HG02973 (cell line): Measurements from ENCODE around the gene FLOT1.

Experiments used
- ATAC-seq: cut with Tn5 transposase; IDR thresholded peaks from one replicate; pipeline ENCODE4 v1.9.1; 2021; ENCODE audit warnings: moderate library complexity; ENCODE audit not compliant: unreplicated experiment

Gene FLOT1

GRCh38 chr6:30705620-30706019 lies 36.9 kb downstream of the FLOT1 start:
- no peak for ATAC-seq

DNA sequence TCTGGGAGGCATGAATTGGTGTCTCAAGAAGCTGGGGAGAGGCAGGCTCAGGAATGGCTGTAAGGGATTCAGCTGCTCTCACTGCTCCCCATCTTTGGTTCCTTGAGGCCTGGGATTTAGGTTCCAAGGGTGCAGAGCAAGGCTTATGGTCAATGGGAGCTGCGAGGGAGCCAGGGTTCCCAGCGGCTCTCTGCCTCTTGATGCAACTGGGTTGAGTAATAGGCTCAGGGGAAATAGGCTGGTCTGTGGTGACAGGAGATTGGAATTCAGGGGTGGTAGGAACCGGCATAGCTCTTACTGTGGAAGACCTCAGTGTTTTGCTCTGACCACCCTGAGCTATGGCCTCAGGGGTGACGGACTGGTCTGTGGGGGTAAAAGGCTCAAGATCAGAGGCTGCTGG lies 38.7 kb downstream of the FLOT1 start:
- ATAC-seq: no peak

DNA sequence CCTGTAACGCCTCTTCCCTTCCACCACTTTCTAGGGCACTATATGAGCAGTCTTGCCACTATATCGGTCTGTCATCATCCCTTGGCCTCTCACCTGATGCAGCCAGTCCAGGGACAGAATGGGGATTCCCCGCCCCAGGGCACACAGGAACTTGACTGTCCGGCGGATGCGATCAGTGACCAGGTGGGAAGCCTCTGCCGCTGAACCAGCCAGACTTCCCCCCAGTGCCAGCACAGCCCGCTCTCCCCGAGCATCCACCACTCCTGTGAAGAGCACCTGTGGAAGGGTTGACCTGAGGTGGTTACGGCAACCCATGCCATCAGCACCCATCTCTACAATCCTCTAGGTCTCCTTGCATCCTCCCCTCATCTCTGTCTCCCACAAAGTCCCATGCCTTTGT lies 39.5 kb downstream of the FLOT1 start:
- ATAC-seq: no peak

GRCh38 chr6:30700340-30700739 lies 42.1 kb downstream of the FLOT1 start:
- ATAC-seq: no peak

DNA sequence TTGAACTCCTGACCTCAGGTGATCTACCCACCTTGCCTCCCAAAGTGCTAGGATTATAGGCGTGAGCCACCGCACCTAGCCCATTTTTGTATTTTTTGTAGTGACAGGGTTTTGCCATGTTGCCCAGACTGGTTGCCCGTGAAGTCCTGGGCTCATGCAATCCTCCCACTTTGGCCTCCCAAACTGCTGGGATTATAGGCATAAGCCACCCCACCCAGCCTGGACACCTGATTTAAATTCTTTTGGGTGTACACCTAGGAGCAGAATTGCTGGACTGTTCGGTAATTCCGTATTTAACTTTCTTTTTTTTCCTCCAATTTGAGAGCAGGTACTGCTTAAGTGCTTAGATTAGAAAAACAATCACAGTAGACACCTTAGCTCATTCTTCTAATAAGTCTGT lies 46.1 kb downstream of the FLOT1 start:
- ATAC-seq: no peak

DNA sequence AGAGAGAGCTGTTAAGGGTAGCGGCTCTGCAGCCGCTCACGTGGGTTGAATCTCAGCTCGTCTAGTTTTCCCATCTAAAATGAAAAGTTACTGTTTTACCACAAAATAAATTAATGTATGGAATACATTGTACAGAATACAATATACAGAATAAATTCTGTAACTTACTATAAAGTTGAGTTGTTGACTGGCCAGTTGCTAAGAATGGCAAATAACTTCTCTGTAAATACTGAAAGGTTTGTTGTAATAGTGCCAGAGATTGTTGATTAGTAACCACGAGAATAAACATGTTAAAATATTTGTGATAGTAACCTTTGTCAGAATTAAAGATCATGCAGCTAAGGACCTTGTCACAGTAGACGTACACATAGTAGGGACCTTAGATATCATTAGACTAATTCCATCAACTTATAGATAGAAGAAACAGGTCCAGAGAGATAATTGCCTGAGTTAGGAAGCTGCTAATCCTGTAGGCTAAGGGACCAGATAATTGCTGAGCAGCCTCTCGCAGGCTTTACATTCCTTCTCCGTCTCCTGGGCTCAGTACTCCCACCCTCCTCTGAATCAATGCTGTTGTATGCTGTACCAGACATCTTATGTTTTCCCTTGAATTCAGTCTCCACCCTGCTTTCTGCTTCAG lies 51.2 kb downstream of the FLOT1 start:
- ATAC-seq: no peak

GRCh38 chr6:30690403-30691207 lies 51.9 kb downstream of the FLOT1 start, which contains the start of gene NRM:
NRM (minus strand) TSS chr6:30690984; CDS start chr6:30690974, 10 bp downstream.
- ATAC-seq: no peak

DNA sequence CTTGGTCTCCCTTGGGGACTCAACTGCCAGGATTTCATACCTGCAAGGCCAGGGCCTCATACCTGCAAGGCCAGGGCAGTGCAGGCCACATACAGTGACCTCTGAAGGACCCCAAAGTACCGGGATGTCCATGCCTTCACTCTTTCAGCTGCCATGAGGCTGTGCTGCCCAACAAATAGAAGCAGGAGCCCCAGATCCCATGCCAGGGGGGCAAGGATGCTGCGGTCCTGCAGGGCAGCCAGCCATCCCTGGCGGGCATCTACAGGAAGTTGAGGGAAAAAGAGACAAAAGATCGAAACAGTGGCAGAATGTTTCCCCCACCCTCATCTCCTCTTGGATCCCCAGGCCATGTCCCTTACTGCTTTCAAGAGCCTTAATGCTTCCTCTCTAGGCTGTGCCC lies 52.5 kb downstream of the FLOT1 start:
- ATAC-seq: no peak

DNA sequence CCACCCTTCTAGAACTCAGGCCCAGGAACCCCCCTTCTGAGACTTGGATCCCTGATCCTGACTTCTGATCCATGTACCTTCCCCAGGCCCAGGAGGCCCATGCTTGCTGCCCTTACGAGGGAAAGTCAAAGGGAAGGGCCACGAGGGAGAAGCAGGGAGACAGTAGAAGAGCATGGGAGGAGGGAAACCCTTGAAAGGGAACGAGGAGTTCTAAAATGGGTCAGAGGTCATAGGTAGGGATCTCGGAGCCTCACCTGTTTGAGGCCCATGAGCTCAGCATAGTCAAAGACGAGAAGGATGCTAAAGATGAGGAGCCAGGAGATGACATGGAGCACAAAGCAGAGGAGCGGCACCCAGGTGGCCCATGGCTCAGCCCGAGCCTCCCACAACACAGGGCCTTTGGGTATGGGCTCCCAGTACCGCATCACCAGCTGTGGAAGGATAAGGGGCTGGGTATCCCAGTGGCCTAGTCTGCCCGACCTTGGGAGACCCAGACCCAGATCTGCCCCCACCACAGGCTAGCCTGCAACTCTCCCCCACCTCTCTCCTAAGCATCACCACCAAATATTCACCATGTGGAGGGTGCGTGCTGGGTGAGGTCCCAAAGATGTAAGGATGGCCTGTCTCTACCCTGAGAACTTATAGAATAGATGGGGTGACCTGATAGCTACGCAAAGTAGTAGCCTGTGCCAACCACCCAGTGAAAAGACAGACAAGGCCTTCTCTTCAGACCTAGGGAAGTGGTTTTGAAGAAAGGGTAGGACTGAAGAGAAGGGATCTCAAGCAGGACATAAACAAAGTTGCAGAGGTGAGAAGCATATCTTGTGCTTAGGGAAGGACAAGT lies 53.2 kb downstream of the FLOT1 start:
- ATAC-seq: no peak

GRCh38 chr6:30688569-30688968 lies 53.9 kb downstream of the FLOT1 start:
- no peak for ATAC-seq

DNA sequence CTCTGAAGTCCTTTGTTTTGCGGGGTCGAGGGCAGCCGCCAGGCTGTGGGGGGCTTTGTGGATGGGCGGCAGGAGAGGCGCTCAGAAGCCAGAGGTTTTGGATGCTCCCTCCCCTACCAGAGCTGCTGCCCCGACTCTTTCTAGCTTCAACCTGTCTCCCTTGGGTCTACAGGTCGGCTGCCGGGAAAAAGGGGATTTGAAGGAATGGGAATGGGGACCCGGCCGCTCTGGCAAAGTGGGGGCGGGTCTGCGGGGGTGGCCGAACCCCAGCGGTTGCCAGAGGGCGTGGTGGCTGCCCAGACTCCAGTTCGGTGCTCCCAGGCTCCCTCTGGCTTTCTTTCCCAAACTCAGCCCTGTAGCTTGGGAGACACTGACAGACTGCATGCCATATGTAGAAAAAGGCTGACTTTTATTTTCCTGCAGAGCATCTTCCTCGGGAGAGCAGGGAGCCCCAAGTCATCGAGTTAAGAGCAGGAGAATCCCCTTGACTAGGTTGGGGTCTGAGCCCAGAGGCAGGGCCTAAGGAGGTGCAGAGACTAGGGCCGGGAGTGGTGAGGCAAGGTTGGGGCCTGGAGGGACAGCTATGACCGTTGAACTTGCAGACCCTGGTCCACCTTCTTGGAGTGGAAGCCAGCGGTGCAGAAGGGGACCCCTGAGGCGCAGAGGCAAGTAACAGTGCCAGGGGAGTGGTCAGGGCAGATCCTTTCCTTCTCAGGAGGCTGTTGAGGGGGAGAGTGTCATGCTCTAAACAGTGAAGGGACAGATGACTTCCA lies 54.6 kb downstream of the FLOT1 start:
- no peak for ATAC-seq

DNA sequence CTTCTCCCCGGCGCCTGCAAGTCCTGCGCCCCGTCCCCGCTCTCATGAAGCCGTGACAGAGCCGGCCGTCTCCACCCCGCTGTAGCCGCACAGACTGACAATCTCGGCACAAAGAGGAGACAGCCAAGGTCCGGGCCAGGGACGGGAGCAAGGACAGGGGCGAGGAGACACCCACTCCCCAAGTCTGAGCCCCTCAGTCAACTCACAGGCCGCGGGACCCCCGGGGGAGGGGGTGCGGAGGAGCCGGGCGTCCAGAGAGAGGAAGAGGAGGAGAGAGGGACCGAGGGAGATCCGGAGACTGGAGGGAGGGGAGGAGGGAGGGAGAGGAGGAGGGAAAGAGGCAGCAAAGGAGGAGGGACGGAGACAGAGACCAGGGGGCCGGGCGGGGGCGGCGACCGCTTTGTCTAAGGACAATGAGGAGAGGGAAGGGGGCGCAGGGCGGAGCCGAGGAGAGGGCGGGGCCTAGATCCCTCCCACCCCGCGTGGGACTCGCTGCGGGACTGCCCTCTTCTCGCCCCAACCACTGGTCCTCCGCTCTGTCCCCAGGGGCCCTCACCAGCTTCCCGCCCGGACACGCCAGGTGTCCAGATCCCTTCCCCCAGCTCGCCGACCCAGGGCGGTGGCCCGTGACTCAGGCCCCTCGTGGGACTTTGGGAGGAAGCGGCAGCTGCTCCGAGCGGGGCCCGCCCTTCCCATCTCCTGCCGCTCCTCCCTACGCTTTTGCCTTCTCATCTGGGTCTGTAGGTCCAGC lies 55.4 kb downstream of the FLOT1 start:
- no peak for ATAC-seq

GRCh38 chr6:30686009-30686907 lies 56.2 kb downstream of the FLOT1 start, which contains the start of gene PPP1R18:
PPP1R18 (minus strand) TSS chr6:30686645; CDS start chr6:30686018, 627 bp downstream.
- ATAC-seq: no peak

DNA sequence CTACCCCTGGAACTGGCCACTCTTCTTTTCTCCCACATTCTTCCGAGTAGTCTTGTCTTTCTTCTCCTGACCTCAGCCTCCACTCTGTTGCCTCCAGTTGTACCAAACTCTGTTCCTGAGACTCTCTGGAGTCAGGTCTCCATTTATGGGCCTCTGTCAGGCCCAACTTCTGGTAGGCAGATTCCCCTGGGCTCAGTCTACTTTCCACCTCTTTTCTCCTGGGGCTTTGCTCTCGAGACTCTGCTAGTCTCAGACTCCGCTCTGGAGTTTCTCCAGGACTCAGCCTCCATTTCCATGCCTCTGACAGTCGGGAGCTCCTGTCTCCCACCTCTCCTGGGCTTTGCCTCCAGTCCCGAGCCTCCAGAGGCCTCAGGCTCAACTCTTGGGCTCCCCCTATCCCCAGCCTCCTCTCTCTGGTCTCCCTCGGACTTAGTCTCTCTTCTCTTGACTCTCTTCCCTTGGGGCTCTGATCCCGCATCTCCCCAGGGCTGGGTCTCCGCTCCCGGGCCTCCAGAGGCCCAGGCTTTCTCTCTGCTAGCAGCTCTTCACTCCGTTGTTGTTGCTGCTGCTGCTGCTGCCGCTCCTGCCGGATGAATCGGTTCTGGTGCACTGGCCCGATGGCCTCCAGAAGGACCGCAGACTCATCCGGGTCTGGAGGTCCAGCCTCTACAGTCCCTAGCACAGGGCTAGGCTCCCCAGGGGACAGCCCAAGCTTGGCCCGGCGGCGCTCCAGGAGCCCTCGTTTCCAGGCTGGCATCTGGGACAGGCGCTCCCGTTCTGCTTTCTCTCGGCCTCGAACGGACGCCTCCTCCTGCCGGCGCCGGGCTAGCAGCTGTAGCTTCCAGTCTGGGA lies 57.1 kb downstream of the FLOT1 start:
- ATAC-seq: no peak

GRCh38 chr6:30684386-30685156 lies 57.9 kb downstream of the FLOT1 start:
- ATAC-seq: no peak

GRCh38 chr6:30683980-30684338 lies 58.5 kb downstream of the FLOT1 start:
- ATAC-seq: no peak

- ATAC-seq: no peak
Observed at GRCh38 chr6:30683183-30683979, 59.1 kb downstream of the FLOT1 start.
